GM12865 (cell line): ENCODE data around the gene MICAL3.

Experiments used
- DNase-seq: peaks from one replicate; pipeline ENCODE4 v3.0.0; 2010; ENCODE audit warnings: low read depth
- H3K4me3 ChIP-seq: 2 replicates; pipeline ENCODE4 v1.5.1; 2011; ENCODE audit warnings: mild to moderate bottlenecking, low read depth, low read length, control low read depth
- CTCF ChIP-seq: IDR thresholded peaks from 2 replicates; pipeline ENCODE4 v1.5.1; 2011; ENCODE audit warnings: low read length, control low read depth, low read depth, inconsistent platforms; ENCODE audit not compliant: insufficient read depth; ENCODE audit errors: missing control alignments

MICAL3 gene

GRCh38 chr22:17961446-17961729, 63.0 kb downstream of the MICAL3 start:
- DNase-seq, result no peak
- no peak for TF ChIP-seq CTCF
- no peak overlapping the region for H3K4me3 ChIP-seq

- no peak for DNase-seq
- no peak for TF ChIP-seq CTCF
- H3K4me3 ChIP-seq, result no peak overlapping the region
Observed at GRCh38 chr22:17960695-17961445, 63.5 kb downstream of the MICAL3 start.

- DNase-seq, result no peak
- no peak overlapping the region for H3K4me3 ChIP-seq
- TF ChIP-seq CTCF, result no peak
Observed at GRCh38 chr22:17960011-17960410, 64.3 kb downstream of the MICAL3 start.

- H3K4me3 ChIP-seq, result no peak overlapping the region
- no peak for TF ChIP-seq CTCF
- no peak for DNase-seq
Observed at GRCh38 chr22:17958166-17958565, 66.2 kb downstream of the MICAL3 start.

GRCh38 chr22:17957693-17958092, 66.7 kb downstream of the MICAL3 start:
- no peak overlapping the region for H3K4me3 ChIP-seq
- no peak for TF ChIP-seq CTCF
- no peak for DNase-seq

GRCh38 chr22:17957204-17957603, 67.2 kb downstream of the MICAL3 start:
- no peak overlapping the region for H3K4me3 ChIP-seq
- TF ChIP-seq CTCF, result no peak
- no peak for DNase-seq

- no peak for DNase-seq
- no peak for TF ChIP-seq CTCF
- H3K4me3 ChIP-seq, result no peak overlapping the region
Observed at GRCh38 chr22:17956630-17957029, 67.7 kb downstream of the MICAL3 start.
